Measurements from ENCODE around the gene RFX4.

DNA sequence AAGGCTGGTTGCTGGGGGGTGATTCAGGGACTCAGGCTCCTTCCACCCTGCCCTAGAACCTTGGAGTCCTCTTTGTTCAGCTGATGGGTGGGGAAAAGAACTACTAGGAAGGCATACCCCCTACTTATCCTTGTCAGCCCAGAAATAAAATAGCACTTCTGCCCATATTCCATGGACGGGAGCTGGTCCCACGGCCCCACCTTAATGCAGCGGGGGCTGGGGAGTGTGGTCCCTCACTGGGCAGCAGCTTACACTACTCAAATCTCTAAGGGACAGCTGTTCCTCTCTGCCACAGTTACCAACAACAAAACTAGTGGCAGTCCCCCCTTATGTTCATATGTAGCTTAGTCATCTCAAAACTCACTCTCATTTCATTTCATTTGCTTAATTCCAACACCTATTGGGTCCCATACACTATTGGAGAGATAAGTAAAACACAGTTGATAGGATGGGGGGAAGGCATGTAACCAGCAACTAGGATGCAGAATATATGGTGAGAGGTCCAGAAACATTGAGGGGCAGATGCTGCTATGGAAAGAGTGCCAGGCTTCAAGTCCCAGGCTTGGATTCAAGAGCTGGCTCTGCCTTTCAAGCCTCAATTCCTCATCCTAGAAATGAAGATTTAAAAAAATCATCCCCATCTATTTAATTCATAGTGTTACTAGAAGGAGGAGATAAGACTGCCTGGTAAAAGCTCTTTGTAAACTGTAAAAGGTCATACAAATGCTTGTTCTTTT, 107.9 kb downstream of the RFX4 start:
- TF ChIP-seq CTCF (IDR thresholded peaks at IDR 0.05 in 2 of 3, conservative IDR thresholded peaks at IDR 0.05 in 1 of 3; ENCODE audit: borderline replicate concordance in 1 of 3, insufficient read depth in 1 of 3, low read depth in 2 of 3, low read length in 2 of 3) (no peak), EZH2phosphoT487 (IDR thresholded peaks at IDR 0.05; ENCODE audit: borderline replicate concordance) (no peak), POLR2A (IDR thresholded peaks at IDR 0.05; ENCODE audit: borderline replicate concordance, extremely low read depth, insufficient read depth, insufficient read length) (no peak), POLR2AphosphoS5 (IDR thresholded peaks at IDR 0.05; ENCODE audit: low read depth, low read length) (no peak), SIN3A (IDR thresholded peaks at IDR 0.05; ENCODE audit: low read depth) (no peak), RAD21 (IDR thresholded peaks at IDR 0.05; ENCODE audit: low read depth) (no peak), EZH2 (IDR thresholded peaks at IDR 0.05) (no peak), TCF7L2 (IDR thresholded peaks at IDR 0.05; ENCODE audit: borderline replicate concordance, extremely low read depth, insufficient read depth, insufficient read length) (no peak), CEBPB (IDR thresholded peaks at IDR 0.05; ENCODE audit: low read depth) (no peak), SP1 (IDR thresholded peaks at IDR 0.05; ENCODE audit: low read depth) (no peak), ZFX (IDR thresholded peaks at IDR 0.05) (no peak)

Data from HCT116 (cell line).